OCI-LY7 (cell line): Measurements from ENCODE around the gene ZXDC.

Experiments
- EZH2phosphoT487 ChIP-seq: fragments of 200-600 bp; sonication (generic); IDR thresholded peaks from 2 replicates; pipeline ENCODE4 v1.6.1; 2018; ENCODE audit warnings: low read depth, borderline replicate concordance, mild to moderate bottlenecking, mixed run types, antibody characterized with exemption, low read length, moderate library complexity, mixed read lengths
- TF ChIP-seq, protein P1 (sequence below): fragments of 200-600 bp; sonication (generic); conservative IDR thresholded peaks from 2 replicates; pipeline ENCODE4 v1.5.1; 2014; ENCODE audit warnings: mild to moderate bottlenecking, antibody characterized with exemption, low read length, moderate library complexity, mixed read lengths

DNA sequence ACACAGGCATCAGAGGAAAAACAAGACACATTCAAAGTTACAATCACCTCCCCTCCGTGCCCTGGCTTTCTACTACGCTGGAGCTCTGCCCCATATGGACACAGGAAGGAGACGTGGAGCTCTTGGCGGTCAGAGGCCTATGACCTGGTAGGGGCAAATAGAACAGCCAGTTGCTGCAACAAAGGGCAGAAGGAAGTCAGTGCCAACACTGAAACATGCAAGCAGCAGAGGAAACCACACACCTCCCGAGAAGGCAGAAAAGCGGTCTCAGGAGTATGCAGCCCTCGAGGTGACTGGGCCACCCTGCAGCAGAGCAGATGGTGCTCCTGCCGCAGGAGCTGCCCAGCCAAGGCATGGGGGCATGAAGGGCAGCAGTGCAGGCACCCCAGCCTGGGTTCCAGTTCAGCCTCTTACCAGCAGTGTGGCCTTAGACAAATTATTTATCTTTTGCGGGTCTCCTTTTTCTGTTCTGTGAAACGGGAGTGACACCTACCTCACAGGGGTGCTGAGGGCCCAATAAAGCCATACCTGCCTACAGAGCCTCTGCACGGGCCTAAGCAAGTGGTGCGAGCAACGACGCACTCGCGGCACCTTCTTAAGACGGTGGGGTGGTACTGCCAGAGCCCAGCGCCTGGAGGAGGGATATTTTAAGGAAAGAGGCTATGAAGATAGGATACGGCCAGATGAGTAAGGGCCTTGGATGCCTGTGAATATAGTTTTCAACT is 8.6 kb downstream of the ZXDC start:
- TF ChIP-seq, protein P1, sequence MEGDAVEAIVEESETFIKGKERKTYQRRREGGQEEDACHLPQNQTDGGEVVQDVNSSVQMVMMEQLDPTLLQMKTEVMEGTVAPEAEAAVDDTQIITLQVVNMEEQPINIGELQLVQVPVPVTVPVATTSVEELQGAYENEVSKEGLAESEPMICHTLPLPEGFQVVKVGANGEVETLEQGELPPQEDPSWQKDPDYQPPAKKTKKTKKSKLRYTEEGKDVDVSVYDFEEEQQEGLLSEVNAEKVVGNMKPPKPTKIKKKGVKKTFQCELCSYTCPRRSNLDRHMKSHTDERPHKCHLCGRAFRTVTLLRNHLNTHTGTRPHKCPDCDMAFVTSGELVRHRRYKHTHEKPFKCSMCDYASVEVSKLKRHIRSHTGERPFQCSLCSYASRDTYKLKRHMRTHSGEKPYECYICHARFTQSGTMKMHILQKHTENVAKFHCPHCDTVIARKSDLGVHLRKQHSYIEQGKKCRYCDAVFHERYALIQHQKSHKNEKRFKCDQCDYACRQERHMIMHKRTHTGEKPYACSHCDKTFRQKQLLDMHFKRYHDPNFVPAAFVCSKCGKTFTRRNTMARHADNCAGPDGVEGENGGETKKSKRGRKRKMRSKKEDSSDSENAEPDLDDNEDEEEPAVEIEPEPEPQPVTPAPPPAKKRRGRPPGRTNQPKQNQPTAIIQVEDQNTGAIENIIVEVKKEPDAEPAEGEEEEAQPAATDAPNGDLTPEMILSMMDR, result no peak
- no peak for TF ChIP-seq EZH2phosphoT487
